Gastroesophageal sphincter (tissue), 4 donors: ENCODE measurements around the gene LEKR1. TPM values are rescaled to one million over a fixed set of nuclear protein-coding genes. Genes with fewer than 3 reads are reported as not detected.

Experiments
- ATAC-seq: fragments of 150-250 bp; one replicate; pipeline ENCODE4 v1.9.1; 2016; ENCODE audit warnings: mild to moderate bottlenecking, moderate library complexity
- H3K27ac ChIP-seq, 4 donors: fragments of 200-600 bp; sonication (generic) in 3 of 4; 1 replicate in 3 of 4; 2 replicates in 1 of 4; pipeline ENCODE4 v1.5.1; 2016 to 2019
- H3K27me3 ChIP-seq: fragments of 200-600 bp; sonication (generic); one replicate; pipeline ENCODE4 v1.5.1; 2019
- H3K36me3 ChIP-seq, 2 donors: fragments of 200-600 bp; sonication (generic); one replicate each; pipeline ENCODE4 v1.5.1; 2019; ENCODE audit warnings: control low read depth in 1 of 2
- H3K4me1 ChIP-seq, 3 donors: fragments of 200-600 bp; sonication (generic); 1 replicate in 2 of 3; 2 replicates in 1 of 3; pipeline ENCODE4 v1.5.1; 2016 to 2019; ENCODE audit warnings: control low read depth in 2 of 3
- H3K4me3 ChIP-seq, 2 donors: fragments of 200-600 bp; sonication (generic); one replicate each; pipeline ENCODE4 v1.5.1; 2019; ENCODE audit warnings: mild to moderate bottlenecking in 1 of 2, moderate library complexity in 1 of 2
- H3K9me3 ChIP-seq, 3 donors: fragments of 200-600 bp; sonication (generic); one replicate each; pipeline ENCODE4 v1.5.1; 2017 to 2019; ENCODE audit warnings: control low read depth in 2 of 3
- EP300 ChIP-seq: sonication (generic); formaldehyde crosslinking; IDR thresholded peaks from one replicate; pipeline ENCODE4 v1.6.1; 2017; ENCODE audit warnings: antibody characterized with exemption, mild to moderate bottlenecking
- POLR2A ChIP-seq, 2 donors: fragments of 450-650 bp; IDR thresholded peaks; one replicate each; pipeline ENCODE4 v1.6.1; 2017; ENCODE audit warnings: antibody characterized with exemption in 2 of 2, mild to moderate bottlenecking in 2 of 2, moderate library complexity in 1 of 2
- POLR2AphosphoS5 ChIP-seq: sonication (generic); formaldehyde crosslinking; IDR thresholded peaks from one replicate; pipeline ENCODE4 v1.6.1; 2017; ENCODE audit warnings: antibody characterized with exemption
- WGBS, 2 donors: methylation state at CpG; one replicate each; pipeline ENCODE4 v1.1.5; 2018; ENCODE audit warnings: low coverage in 1 of 2; 5-methylcytosine and 5-hydroxymethylcytosine counted together
- total RNA-seq, 4 donors: library from RNA; depleted of rRNA; stranded (reverse); fragments of >200 nt; gene quantifications; one replicate each; pipeline ENCODE4 v1.1.0, GENCODE V29; 2016
- TF ChIP-seq, protein P1 (sequence below), 4 experiments: fragments of 200-600 bp in 2 of 4; fragments of 450-650 bp in 2 of 4; sonication (generic) in 1 of 4; IDR thresholded peaks; one replicate each; pipeline ENCODE4 v1.5.1; 2017 to 2019; ENCODE audit warnings: antibody characterized with exemption in 4 of 4, mild to moderate bottlenecking in 2 of 4, moderate library complexity in 2 of 4

Gene LEKR1
- total RNA-seq, 4 donors from 2014 or later: 2.7 TPM; not detected in 3

DNA sequence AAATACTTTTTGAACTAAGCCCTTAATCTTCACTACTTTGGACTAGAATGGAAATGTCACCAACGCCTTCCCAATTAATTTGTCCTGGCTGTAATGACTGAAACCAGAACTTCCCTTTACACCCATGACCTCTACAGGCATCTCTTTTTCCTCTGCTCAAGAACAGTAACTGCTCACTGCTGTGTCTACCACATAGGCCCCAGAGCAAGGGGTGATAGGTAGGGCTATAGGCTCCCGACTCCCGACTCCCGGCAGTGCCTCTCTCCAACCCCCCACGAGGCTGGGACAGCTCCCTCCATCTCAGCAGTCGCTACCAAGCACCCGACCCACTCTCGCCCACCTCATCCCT lies 384 bp upstream of the LEKR1 start:
- H3K36me3 ChIP-seq: no peaks in the 10 kb centered on the region
- H3K4me3 ChIP-seq: peak overlapping the region; percentile 70 to 81
- no peaks in the 10 kb centered on the region for H3K9me3 ChIP-seq
- no peak for TF ChIP-seq POLR2A (IDR thresholded peaks at IDR 0.05)
- no peak for TF ChIP-seq EP300
- no peak for TF ChIP-seq POLR2AphosphoS5
- TF ChIP-seq, protein P1, sequence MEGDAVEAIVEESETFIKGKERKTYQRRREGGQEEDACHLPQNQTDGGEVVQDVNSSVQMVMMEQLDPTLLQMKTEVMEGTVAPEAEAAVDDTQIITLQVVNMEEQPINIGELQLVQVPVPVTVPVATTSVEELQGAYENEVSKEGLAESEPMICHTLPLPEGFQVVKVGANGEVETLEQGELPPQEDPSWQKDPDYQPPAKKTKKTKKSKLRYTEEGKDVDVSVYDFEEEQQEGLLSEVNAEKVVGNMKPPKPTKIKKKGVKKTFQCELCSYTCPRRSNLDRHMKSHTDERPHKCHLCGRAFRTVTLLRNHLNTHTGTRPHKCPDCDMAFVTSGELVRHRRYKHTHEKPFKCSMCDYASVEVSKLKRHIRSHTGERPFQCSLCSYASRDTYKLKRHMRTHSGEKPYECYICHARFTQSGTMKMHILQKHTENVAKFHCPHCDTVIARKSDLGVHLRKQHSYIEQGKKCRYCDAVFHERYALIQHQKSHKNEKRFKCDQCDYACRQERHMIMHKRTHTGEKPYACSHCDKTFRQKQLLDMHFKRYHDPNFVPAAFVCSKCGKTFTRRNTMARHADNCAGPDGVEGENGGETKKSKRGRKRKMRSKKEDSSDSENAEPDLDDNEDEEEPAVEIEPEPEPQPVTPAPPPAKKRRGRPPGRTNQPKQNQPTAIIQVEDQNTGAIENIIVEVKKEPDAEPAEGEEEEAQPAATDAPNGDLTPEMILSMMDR (IDR thresholded peaks at IDR 0.05): no peak
- 29 to 56% methylated on average over 1 of the region's 8 CpGs for WGBS, 2 donors
- peak overlapping the region; percentile 57 to 96 (median 90) for H3K27ac ChIP-seq
- H3K27me3 ChIP-seq: no peaks in the 10 kb centered on the region
- no peak for ATAC-seq
- H3K4me1 ChIP-seq: peaks cover 0 to 22% (median 0%) of the 10 kb centered on the region in 3 donors

DNA sequence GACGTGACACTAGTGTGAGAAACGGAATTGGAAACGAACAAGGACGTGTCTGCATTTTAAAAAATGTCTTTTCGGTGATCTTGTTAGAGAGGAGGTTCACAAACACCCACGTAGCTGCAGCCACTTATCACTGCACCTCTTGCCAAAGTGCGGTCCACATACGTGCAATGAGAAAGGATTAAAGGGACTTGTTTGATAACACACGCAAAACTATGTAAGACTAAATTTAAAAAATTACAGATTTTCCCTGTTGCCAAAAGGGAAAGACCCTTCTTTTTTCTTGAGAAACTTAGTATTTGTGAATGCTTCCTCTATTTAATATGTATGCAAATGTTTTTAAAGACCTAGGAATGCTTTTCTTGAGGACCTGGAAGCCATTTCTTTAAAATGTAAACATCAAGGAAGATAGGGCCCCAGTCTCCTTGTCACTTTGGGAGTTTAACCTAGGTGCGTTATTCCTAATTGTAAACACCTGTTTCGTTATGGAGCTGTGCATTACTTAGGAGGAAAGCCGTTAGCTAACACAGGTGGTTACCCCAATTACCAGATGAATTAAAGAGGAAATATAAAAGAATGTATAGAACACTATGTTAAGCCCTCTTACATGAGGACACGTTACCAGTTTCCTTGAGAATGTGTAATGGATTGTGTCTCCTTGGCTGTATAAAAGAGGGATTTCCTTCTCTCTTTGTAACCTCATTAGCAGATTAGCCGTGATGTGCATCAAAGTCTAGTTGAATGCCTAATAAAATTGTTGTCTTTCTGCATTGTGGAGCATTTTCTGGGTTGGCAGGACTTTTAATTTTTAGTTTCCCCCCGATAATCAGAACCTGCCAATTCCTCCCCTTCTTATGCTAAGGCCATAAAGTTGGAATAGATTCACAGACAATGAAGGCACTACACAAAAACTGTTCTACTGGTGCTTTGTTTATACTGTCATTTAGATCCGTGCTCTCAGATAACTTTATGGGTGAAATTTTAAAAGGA lies 1.0 kb downstream of the LEKR1 start:
- Histone ChIP-seq H3K9me3 (no peaks in the 10 kb centered on the region), H3K4me3 (peak overlapping the region; percentile 70 to 81), H3K4me1 (peaks cover 0 to 22% (median 0%) of the 10 kb centered on the region in 3 donors), H3K27me3 (no peaks in the 10 kb centered on the region), H3K36me3 (no peaks in the 10 kb centered on the region), H3K27ac (peak overlapping the region in 3 of 4 donors; percentile 88 to 96 (median 91))
- 36 to 51% methylated on average over 8 to 12 of the region's 16 CpGs for WGBS, 2 donors
- peak; percentile 3 for TF ChIP-seq EP300
- TF ChIP-seq POLR2AphosphoS5: no peak
- ATAC-seq: no peak

DNA sequence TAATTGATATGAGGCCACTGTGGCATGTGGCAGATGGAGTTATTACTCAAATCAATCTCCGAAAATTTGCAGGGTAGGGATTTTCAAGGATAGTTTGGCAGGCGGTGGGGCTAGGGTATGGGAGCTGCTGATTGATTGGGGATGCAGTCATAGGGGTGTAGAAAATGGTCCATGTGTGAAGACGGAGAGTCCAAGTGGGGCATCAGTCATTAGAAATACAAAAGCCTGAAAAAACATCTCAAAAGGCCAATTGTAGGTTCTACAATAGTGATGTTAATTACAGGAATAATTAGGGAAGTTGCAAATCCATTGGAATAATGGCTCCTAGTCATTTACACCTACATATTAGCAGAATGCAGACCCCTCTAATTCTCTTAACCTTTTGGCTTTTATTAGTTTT lies 4.9 kb downstream of the LEKR1 start:
- no peak for ATAC-seq
- Histone ChIP-seq H3K4me3 (no peak overlapping the region), H3K4me1 (peaks cover 0 to 12% (median 0%) of the 10 kb centered on the region in 3 donors), H3K9me3 (no peaks in the 10 kb centered on the region), H3K27ac (no peak overlapping the region), H3K27me3 (no peaks in the 10 kb centered on the region), H3K36me3 (no peaks in the 10 kb centered on the region)
- WGBS, 2 donors: 75 to 82% methylated on average over 1 to 3 of the region's 3 CpGs
- TF ChIP-seq, protein P1 (IDR thresholded peaks at IDR 0.05): no peak
- TF ChIP-seq EP300 (no peak), POLR2A (IDR thresholded peaks at IDR 0.05) (no peak), POLR2AphosphoS5 (no peak)

DNA sequence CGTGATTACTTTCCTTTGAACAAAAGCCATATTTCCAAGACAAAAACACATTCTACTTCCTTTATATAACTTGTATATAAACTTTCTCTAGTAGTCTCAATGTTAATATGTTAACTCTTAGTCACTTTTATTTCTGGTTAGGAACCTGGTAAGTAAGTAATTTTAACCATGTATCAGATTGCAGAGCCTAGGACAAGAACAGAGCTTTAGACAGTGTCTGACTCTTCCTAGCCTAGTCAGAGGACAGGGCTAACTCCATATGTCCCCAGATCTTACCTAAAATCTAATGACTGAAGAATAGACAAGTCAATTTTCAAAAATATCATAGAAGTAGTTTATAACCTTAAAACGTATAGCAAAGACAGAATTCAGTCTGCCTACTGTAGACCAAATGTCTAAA lies 8.3 kb downstream of the LEKR1 start:
- Histone ChIP-seq H3K4me3 (no peak overlapping the region), H3K4me1 (no peaks in the 10 kb centered on the region), H3K9me3 (no peaks in the 10 kb centered on the region), H3K36me3 (no peaks in the 10 kb centered on the region), H3K27me3 (no peaks in the 10 kb centered on the region), H3K27ac (no peak overlapping the region)
- no peak for ATAC-seq
- 64 to 69% methylated on average over 2 of the region's 2 CpGs for WGBS, 2 donors
- TF ChIP-seq, protein P1 (IDR thresholded peaks at IDR 0.05): no peak
- TF ChIP-seq POLR2AphosphoS5 (no peak), EP300 (no peak), POLR2A (IDR thresholded peaks at IDR 0.05) (no peak)

DNA sequence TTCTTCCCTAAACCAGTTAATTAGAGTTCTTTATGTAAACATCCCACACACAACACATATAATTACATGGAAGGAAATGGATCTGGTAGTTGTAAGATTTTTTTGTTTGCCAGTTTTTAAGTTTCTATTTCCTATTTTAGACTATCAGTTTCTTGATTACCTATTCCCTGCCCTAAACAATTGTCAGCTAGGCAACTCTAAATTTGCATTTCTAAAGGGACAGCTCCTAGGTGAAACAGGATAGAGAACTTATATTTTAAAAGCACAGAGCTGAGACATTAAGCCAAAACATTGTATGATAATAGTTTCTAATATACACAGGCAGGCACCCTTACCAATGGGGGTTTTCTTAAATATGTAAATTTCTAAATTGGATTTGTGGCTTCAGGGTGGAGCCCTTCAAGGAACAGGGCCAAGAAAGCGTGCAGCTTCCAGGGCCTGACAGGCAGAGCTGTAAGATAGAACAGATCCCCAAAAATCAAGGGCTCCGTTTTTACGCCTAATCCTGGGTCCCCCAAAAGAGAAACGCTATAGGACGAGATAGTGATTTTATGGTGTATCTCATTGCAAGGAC lies 8.9 kb downstream of the LEKR1 start:
- Histone ChIP-seq H3K4me1 (no peaks in the 10 kb centered on the region), H3K27me3 (no peaks in the 10 kb centered on the region), H3K4me3 (no peak overlapping the region), H3K27ac (no peak overlapping the region), H3K36me3 (no peaks in the 10 kb centered on the region), H3K9me3 (no peaks in the 10 kb centered on the region)
- TF ChIP-seq POLR2AphosphoS5: no peak
- TF ChIP-seq POLR2A (IDR thresholded peaks at IDR 0.05): no peak
- TF ChIP-seq, protein P1 (IDR thresholded peaks at IDR 0.05): no peak
- 84 to 89% methylated on average over 4 to 5 of the region's 5 CpGs for WGBS, 2 donors
- ATAC-seq: no peak
